HTR-8/SVneo (cell line): Measurements from ENCODE around the gene ZBTB46.
"Not testable (repeated sequence)": the region's sequence is repeated elsewhere in the genome, so short reads cannot be mapped to it uniquely, and the experiment has no call there.

Source experiments
- DNase-seq: peaks from one replicate; pipeline ENCODE4 v3.0.0; 2011; ENCODE audit warnings: low spot score, mixed read lengths; ENCODE audit not compliant: insufficient read length
- FAIRE-seq: peaks from 2 replicates; lab custom pipeline; 2011; peaks lifted over from hg19 to GRCh38; lab: Jason Lieb, UNC

Gene ZBTB46

DNA sequence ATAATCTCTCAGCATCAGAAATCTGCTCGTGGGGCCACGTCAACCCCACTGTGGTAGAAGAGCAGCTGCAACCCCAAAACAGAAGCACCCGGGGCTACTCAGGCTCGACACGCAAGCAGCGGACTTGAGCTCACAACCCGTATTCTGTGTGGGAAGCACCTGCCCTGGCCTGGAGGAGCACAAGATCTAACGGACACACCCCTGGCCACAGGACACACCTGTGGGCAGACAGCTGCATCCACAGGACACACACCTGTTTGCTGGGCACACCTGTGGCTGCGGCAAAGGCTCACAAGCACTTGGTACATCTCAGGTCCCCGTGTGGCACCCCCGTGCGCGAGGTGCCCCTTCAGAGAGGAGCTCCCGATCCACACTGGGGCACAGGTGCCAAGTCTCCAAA, 36.5 kb downstream of the ZBTB46 start:
- no peak for FAIRE-seq
- DNase-seq = no peak

DNA sequence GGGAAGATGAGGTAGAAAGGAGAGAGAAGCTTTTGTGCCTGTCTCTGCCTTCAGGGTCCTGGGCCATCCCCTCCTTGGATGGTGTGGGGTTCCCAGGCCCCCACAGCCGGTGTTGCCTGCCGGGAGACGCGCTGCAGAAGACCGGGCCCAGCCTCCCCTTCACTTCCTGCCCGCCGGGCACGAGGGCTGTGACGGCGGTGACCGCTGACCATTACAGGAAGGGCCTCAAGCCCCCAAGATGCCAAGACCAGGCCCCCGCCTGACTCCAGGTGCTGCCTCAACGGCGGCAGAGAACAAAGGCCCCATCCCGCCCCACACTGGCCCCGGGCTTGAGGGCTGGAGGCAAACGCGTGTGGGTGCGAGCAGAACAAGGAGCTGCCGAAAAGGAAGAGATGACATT, 38.2 kb downstream of the ZBTB46 start:
- FAIRE-seq (no peak), DNase-seq (no peak)

DNA sequence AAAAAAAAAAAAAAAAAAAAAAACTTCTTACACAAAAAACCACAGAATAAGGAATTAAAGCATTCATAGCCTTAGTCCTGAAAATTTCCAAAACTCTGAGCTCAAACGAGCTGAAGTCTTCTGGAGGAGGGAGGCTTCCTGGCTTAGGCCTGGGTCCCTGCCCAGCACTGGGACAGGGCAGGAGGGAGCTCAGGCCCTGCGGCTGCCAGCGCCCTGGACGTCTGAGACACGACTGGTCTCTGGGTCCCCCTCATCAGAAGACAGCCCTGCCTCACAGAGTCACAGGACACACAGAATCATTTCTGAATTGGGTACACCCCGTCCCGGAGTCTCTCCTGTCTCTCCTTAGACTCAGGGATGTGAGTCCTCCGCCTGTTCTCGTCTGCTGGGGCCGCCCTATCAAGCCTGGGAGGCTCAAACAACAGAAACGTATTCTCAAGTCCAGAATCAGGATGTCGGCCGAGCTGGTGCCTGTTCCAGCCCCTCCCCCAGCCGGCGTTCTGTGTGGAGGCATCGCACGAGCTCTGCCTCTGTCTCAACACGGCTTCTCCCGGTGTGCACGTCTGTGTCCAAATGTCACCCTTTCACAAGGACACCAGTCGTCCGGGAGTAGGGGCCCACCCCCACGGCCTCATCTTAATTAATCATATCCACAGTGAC, 39.4 kb downstream of the ZBTB46 start:
- DNase-seq = no peak
- FAIRE-seq = peak; percentile 26

DNA sequence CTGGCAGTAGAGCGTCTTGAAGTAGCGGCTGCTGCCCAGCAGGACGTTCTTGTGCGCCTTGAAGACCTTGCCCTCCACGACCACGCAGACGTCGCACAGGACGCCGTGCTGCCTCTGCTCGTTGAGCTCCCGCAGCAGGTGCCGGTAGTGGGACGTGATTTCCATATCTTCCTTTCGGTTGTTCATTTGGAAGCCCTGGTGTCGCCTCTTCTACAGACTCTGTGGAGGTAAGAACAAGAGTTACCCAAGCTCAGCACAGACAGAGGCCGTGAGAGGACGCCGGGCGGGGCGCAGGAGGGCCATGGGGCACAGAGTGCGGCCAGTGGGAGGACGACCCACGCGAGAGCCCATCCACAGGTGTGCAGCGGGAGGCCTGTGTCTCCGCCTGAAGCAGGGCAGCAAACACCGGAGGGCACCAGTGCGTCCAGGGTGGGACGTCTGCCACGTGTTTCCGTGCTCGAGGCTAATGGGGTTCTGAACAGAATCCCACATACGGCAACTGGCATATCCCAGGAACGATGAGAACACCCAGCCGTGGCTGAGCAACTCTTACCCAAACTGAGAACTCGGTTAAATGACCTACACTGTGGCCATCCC, 40.4 kb downstream of the ZBTB46 start:
- FAIRE-seq (no peak), DNase-seq (no peak)

DNA sequence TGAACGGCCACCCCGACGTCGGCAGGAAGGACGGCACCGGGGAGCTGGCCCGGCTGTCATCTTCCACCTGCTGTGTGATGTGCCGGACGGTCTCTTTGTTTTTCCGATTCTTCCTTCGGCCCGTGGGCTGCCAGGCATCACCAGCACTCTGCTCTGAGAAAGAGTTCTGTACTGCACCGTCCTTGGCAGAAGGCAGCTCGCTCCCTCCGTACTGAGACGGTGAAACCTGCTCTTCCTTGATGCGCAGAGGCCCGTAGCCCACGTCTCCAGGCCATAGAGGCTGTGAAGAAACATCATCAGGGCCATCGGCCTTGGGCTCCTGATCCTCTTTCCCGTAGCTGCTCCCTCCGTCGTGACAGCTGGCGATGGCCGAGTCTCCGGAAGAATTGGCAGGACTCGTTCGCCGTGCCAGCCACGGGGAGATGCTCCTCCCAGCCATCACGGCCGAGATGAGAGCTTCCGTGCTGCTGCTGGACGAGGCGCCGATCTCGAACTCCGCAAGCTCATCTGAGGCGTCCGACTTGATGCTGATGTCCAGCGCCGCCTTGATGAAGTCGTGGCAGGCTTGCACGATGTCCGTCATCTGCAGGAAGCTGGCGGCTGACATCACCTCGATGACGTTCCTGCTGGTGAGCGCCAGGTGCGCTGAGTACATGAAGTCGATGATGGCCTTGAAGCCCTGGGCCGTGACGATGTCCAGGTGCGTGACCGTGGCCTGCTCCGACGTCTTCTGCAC, 41.1 kb downstream of the ZBTB46 start:
- FAIRE-seq (no peak), DNase-seq (no peak)

- peak; percentile 79 for FAIRE-seq
- DNase-seq = no peak
Measured at GRCh38 chr20:63787749-63788148, 43.3 kb downstream of the ZBTB46 start.

DNA sequence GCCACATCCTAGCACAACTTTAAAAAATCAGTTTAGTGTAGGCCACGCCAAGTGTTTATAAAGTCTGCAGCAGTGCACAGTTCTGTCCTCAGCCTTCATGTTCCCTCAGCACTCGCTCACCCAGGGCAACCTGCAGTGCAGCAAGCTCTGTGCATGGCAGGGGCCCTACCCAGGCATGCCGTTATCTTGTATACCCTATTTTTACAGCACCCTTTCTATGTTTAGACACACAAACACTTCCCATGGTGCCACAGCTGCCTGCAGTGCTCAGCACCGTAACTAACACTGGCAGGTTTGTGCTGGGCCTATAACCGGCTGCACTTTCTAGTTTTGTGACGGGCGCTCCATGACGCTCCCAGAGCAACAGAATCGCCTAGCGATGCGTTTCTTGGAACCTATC, 43.8 kb downstream of the ZBTB46 start:
- peak; percentile 83 for FAIRE-seq
- no peak for DNase-seq

- no peak for FAIRE-seq
- DNase-seq = no peak
Measured at GRCh38 chr20:63785691-63786131, 45.4 kb downstream of the ZBTB46 start.

- no peak for FAIRE-seq
- no peak for DNase-seq
Measured at GRCh38 chr20:63783970-63784369, 47.1 kb downstream of the ZBTB46 start.

- no peak for DNase-seq
- no peak for FAIRE-seq
Measured at GRCh38 chr20:63782521-63782971, 48.5 kb downstream of the ZBTB46 start.

DNA sequence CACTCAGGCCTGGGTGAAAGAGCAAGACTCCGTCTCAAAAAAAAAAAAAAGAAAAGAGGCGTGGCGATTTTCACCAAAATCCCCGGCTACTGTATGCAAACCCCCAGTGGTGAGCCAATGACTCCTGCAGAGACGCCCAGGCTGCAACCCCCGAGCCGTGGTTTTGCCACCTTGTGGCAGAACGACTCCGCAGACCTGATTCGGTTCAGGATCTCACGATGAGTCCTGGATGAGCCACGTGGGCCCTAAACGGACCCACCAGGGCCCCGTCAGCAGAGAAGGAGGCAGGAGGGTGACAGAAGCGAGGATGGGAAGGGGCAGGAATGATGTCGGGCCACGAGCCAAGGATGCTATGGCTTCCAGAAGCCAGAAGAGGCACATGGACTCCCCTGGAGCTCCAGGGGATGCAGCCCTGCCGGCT, 49.0 kb downstream of the ZBTB46 start:
- FAIRE-seq (no peak), DNase-seq (no peak)

- FAIRE-seq = no peak
Measured at GRCh38 chr20:63781181-63781580, 49.9 kb downstream of the ZBTB46 start.

DNA sequence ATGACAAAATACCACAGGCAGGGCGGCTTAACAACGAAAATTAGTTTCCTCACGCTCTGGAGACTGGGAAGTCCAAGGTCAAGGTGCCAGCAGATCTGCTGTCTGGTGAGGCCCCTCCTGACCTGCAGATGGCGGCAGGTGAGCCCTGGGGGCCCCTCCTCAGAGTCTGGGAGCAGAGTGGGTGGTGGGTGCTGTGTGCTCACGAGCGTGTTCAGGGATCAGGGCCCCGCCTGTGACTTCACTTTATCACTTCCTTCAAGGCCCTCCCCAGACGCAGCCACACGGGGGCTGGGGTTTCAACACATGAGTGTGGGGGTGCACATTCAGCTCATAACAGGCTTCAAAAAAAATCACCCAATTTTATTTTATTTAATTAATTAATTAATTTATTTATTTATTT, 52.2 kb downstream of the ZBTB46 start:
- DNase-seq (no peak), FAIRE-seq (peak; percentile 52)

More at GRCh38 chr20:63781181-63781580, 49.9 kb downstream of the ZBTB46 start:
- no peak for DNase-seq

GRCh38 chr20:63778034-63778752, 52.9 kb downstream of the ZBTB46 start:
- FAIRE-seq = peak; percentile 73
- no peak for DNase-seq

GRCh38 chr20:63777614-63778013, 53.5 kb downstream of the ZBTB46 start:
- FAIRE-seq = peak; percentile 20
- no peak for DNase-seq

- not testable (repeated sequence) for FAIRE-seq, DNase-seq
Measured at GRCh38 chr20:63776875-63777274, 54.2 kb downstream of the ZBTB46 start.

- DNase-seq (no peak), FAIRE-seq (no peak)
Measured at GRCh38 chr20:63775096-63775978, 55.7 kb downstream of the ZBTB46 start.

- FAIRE-seq (peak; percentile 28), DNase-seq (no peak)
Measured at GRCh38 chr20:63774306-63774705, 56.8 kb downstream of the ZBTB46 start.

GRCh38 chr20:63773571-63774241, 57.4 kb downstream of the ZBTB46 start:
- no peak for FAIRE-seq
- no peak for DNase-seq
